IPS-18c (cell line): ENCODE results near the gene SLC1A2.
"Not testable (repeated sequence)": the region's sequence is repeated elsewhere in the genome, so short reads cannot be mapped to it uniquely, and the experiment has no call there.

Source experiments
- H3K4me3 ChIP-seq: 2 replicates; pipeline ENCODE4 v1.7.0; 2013; ENCODE audit warnings: low read depth, mild to moderate bottlenecking, low read length, moderate library complexity; ENCODE audit not compliant: insufficient read depth
- H3K9me3 ChIP-seq: one replicate; pipeline ENCODE4 v1.6.1; 2013; ENCODE audit warnings: mild to moderate bottlenecking, low read length, moderate library complexity; ENCODE audit not compliant: control insufficient read depth, insufficient read depth

Gene SLC1A2

GRCh38 chr11:35237860-35238715 lies 181.3 kb downstream of the SLC1A2 start:
- no peak overlapping the region for H3K4me3 ChIP-seq
- H3K9me3 ChIP-seq = no peaks in the 10 kb centered on the region

- Histone ChIP-seq H3K4me3 (no peak overlapping the region), H3K9me3 (no peaks in the 10 kb centered on the region)
Observed at GRCh38 chr11:35237351-35237750, 182.0 kb downstream of the SLC1A2 start.

- Histone ChIP-seq H3K9me3 (no peaks in the 10 kb centered on the region), H3K4me3 (no peak overlapping the region)
Observed at GRCh38 chr11:35236667-35237003, 182.7 kb downstream of the SLC1A2 start.

GRCh38 chr11:35235936-35236666 lies 183.3 kb downstream of the SLC1A2 start:
- no peak overlapping the region for H3K4me3 ChIP-seq

GRCh38 chr11:35235498-35235897 lies 183.9 kb downstream of the SLC1A2 start:
- Histone ChIP-seq H3K4me3 (no peak overlapping the region), H3K9me3 (no peaks in the 10 kb centered on the region)

More at GRCh38 chr11:35235936-35236666, 183.3 kb downstream of the SLC1A2 start:
- H3K9me3 ChIP-seq = no peaks in the 10 kb centered on the region

- Histone ChIP-seq H3K9me3 (no peaks in the 10 kb centered on the region), H3K4me3 (no peak overlapping the region)
Observed at GRCh38 chr11:35235157-35235468, 184.2 kb downstream of the SLC1A2 start.

DNA sequence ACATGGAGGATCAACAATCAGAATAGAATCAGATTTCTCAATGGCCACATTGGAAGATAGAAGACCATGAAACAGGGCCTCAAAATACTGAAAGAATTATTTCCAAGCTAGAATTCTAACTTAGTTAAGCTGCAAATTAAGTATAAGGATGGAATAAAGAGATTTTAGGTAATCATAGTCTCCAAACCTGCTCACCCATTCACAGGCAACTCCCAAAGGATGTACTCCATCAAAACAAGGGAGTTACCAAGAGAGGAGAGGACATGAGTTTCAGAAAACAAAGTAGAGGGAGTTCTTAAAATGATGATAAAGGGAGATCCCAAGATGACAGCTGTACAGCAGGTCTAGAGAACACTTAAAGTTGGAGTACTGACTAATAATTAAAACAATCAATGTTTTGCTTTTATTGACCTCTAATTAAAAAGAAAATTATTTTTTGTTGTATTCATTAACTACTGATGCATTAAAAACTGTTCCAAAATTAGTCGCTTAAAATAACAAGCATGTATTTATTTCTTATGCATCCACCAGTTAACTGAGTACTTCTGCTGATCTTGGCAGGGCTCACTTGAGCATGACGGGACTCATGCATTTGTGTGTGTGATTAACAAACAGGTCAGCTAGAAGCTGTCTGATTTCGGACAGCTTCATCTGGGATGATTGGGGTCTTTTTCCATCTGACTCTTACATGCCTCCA lies 184.8 kb downstream of the SLC1A2 start:
- H3K9me3 ChIP-seq = no peaks in the 10 kb centered on the region
- no peak overlapping the region for H3K4me3 ChIP-seq

GRCh38 chr11:35233518-35233917 lies 185.8 kb downstream of the SLC1A2 start:
- no peak overlapping the region for H3K4me3 ChIP-seq

GRCh38 chr11:35232891-35233330 lies 186.4 kb downstream of the SLC1A2 start:
- H3K9me3 ChIP-seq = no peaks in the 10 kb centered on the region
- no peak overlapping the region for H3K4me3 ChIP-seq

More at GRCh38 chr11:35233518-35233917, 185.8 kb downstream of the SLC1A2 start:
- no peaks in the 10 kb centered on the region for H3K9me3 ChIP-seq

- no peak overlapping the region for H3K4me3 ChIP-seq
Observed at GRCh38 chr11:35231076-35231860, 188.1 kb downstream of the SLC1A2 start.

GRCh38 chr11:35230388-35230787 lies 189.0 kb downstream of the SLC1A2 start:
- H3K9me3 ChIP-seq = no peaks in the 10 kb centered on the region
- no peak overlapping the region for H3K4me3 ChIP-seq

More at GRCh38 chr11:35231076-35231860, 188.1 kb downstream of the SLC1A2 start:
- H3K9me3 ChIP-seq = no peaks in the 10 kb centered on the region

- no peaks in the 10 kb centered on the region for H3K9me3 ChIP-seq
- H3K4me3 ChIP-seq = no peak overlapping the region
Observed at GRCh38 chr11:35228328-35228725, 191.0 kb downstream of the SLC1A2 start.

- Histone ChIP-seq H3K4me3 (no peak overlapping the region), H3K9me3 (no peaks in the 10 kb centered on the region)
Observed at GRCh38 chr11:35227576-35228327, 191.6 kb downstream of the SLC1A2 start.

DNA sequence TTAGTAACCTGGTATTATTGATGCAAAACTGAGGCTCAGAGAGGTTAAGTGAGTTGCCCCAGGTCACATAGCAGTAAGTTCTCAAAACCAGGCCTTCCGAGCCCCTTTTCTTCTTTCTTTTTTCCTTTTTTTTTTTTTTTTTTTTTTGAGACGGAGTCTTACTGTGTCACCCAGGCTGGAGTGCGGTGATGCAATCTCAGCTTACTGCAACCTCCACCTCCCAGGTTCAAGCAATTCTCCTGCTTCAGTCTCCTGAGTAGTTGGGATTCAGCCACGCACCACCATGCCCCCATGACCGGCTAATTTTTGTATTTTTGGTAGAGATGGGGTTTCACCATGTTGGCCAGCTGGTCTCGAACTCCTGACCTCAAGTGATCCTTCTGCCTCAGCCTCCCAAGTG lies 192.6 kb downstream of the SLC1A2 start:
- H3K4me3 ChIP-seq = not testable (repeated sequence)

DNA sequence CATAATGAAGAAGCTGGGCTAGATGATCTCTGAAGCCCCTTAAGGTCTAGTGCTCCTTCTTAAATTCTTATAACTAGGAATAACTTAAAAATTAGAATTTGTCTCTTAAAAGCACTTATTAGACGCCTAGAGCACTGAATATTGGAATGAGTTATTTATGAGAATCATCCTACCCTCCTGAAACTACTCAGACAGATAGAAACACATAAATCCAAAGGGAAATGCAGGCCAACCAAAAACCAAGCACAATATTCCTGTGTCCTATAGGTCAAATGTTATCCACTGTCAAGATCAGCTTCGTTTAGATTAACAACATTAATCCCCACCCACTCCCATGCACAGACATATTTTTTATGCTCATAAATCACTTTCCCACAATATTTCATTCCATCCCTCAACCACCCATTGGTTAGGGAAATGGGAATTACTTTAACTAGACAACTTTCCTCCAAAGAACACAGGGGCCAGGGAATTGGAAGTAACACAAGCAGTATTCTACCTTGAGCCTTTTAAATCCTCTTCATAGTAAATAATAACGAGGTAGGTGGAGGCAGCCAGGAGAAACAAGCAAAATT lies 193.3 kb downstream of the SLC1A2 start:
- Histone ChIP-seq H3K9me3 (no peaks in the 10 kb centered on the region), H3K4me3 (no peak overlapping the region)

More for the DNA sequence above, 192.6 kb downstream of the SLC1A2 start:
- not testable (repeated sequence) for H3K9me3 ChIP-seq

DNA sequence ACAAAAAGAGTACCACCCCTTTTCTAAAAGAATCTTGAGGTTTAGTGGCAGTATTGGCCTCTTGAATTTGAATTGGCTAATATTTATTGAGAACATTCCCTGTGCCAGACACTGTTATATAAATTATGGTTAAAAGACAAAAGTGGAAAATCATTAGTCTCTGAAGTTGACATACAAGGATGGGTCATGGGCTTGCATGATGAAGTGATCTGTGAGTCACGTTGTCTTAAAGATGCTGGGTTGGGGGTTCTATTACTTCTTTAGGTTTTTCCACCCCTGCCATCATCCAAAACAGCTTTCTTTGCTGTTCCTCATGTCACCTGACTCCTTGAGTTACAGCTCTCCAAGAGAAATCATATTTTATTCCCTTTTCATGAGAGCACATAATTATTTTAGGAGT lies 195.4 kb downstream of the SLC1A2 start:
- no peaks in the 10 kb centered on the region for H3K9me3 ChIP-seq

More for the DNA sequence above, 195.4 kb downstream of the SLC1A2 start:
- H3K4me3 ChIP-seq = no peak overlapping the region
